BE2C (cell line): ENCODE data around the gene HLA-DMB.

Experiments used
- DNase-seq: peaks from one replicate; pipeline ENCODE4 v3.0.0-alpha.2; 2020
- H3K27me3 ChIP-seq: fragments of 250-450 bp; sonication (Bioruptor Pico); 2 replicates; pipeline ENCODE4 v1.5.1; 2020; ENCODE audit warnings: mild to moderate bottlenecking
- H3K36me3 ChIP-seq: fragments of 250-450 bp; sonication (Bioruptor Pico); 2 replicates; pipeline ENCODE4 v1.5.1; 2020; ENCODE audit warnings: mild to moderate bottlenecking
- H3K4me1 ChIP-seq: fragments of 250-450 bp; sonication (Bioruptor Pico); 2 replicates; pipeline ENCODE4 v1.5.1; 2020
- H3K4me3 ChIP-seq: 2 replicates; pipeline ENCODE4 v1.5.1; 2011; ENCODE audit warnings: low read depth, low read length
- H3K9me3 ChIP-seq: fragments of 250-450 bp; sonication (Bioruptor Pico); 2 replicates; pipeline ENCODE4 v1.5.1; 2020
- CTCF ChIP-seq: IDR thresholded peaks from 2 replicates; pipeline ENCODE4 v1.5.1; 2012; ENCODE audit warnings: mild to moderate bottlenecking, low read depth, low read length

Gene HLA-DMB

GRCh38 chr6:32889533-32889932 lies 51.3 kb downstream of the HLA-DMB start:
- Histone ChIP-seq H3K36me3 (no peaks in the 10 kb centered on the region), H3K4me1 (no peaks in the 10 kb centered on the region), H3K4me3 (no peak overlapping the region), H3K9me3 (no peaks in the 10 kb centered on the region), H3K27me3 (peaks cover 19% of the 10 kb centered on the region; the same call in 1 of the 2 replicates)
- no peak for DNase-seq
- TF ChIP-seq CTCF = no peak

GRCh38 chr6:32888576-32888975 lies 52.3 kb downstream of the HLA-DMB start:
- Histone ChIP-seq H3K36me3 (no peaks in the 10 kb centered on the region), H3K4me3 (no peak overlapping the region), H3K27me3 (peaks cover 27% of the 10 kb centered on the region), H3K4me1 (no peaks in the 10 kb centered on the region), H3K9me3 (no peaks in the 10 kb centered on the region)
- no peak for DNase-seq
- no peak for TF ChIP-seq CTCF

- H3K9me3 ChIP-seq = no peaks in the 10 kb centered on the region
- peaks cover 36% of the 10 kb centered on the region for H3K27me3 ChIP-seq
- TF ChIP-seq CTCF = no peak
- H3K36me3 ChIP-seq = no peaks in the 10 kb centered on the region
- no peak for DNase-seq
- no peak overlapping the region for H3K4me3 ChIP-seq
- H3K4me1 ChIP-seq = no peaks in the 10 kb centered on the region
Observed at GRCh38 chr6:32887616-32888015, 53.2 kb downstream of the HLA-DMB start.

- no peak for TF ChIP-seq CTCF
- no peaks in the 10 kb centered on the region for H3K36me3 ChIP-seq
- H3K4me1 ChIP-seq = no peaks in the 10 kb centered on the region
- peaks cover 41% of the 10 kb centered on the region for H3K27me3 ChIP-seq
- no peak for DNase-seq
- H3K4me3 ChIP-seq = no peak overlapping the region
- H3K9me3 ChIP-seq = no peaks in the 10 kb centered on the region
Observed at GRCh38 chr6:32886681-32887383, 54.0 kb downstream of the HLA-DMB start.

GRCh38 chr6:32885698-32886286 lies 55.0 kb downstream of the HLA-DMB start:
- DNase-seq = no peak
- Histone ChIP-seq H3K4me3 (no peak overlapping the region), H3K36me3 (no peaks in the 10 kb centered on the region), H3K9me3 (no peaks in the 10 kb centered on the region), H3K27me3 (peaks cover 50% of the 10 kb centered on the region), H3K4me1 (no peaks in the 10 kb centered on the region)
- TF ChIP-seq CTCF = peak; percentile 57
